Medulla oblongata (tissue), 1 donor: ENCODE results near the gene PTEN.

Experiments used
- DNase-seq: peaks from one replicate; pipeline ENCODE4 v3.0.0-alpha.2; 2015; ENCODE audit errors: extremely low spot score

The PTEN gene

GRCh38 chr10:87918254-87918859 lies 54.9 kb downstream of the PTEN start:
- DNase-seq, result no peak

DNA sequence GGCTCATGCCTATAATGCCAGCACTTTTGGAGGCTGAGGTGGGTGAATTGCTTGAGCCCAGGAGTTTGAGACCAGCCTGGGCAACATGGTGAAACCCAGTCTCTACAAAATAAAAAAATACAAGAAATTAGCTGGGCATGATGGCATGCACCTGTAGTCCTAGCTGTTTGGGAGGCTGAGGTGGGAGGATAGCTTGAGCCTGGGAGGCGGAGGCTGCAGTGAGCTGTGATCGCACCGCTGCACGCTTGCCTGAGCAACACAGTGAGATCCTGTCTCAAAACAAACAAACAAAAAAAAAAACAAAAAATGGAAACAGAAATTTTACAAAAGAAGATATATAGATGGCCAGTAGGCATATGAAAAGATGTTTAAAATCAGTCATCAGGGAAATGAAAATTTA lies 57.1 kb downstream of the PTEN start:
- no peak for DNase-seq

DNA sequence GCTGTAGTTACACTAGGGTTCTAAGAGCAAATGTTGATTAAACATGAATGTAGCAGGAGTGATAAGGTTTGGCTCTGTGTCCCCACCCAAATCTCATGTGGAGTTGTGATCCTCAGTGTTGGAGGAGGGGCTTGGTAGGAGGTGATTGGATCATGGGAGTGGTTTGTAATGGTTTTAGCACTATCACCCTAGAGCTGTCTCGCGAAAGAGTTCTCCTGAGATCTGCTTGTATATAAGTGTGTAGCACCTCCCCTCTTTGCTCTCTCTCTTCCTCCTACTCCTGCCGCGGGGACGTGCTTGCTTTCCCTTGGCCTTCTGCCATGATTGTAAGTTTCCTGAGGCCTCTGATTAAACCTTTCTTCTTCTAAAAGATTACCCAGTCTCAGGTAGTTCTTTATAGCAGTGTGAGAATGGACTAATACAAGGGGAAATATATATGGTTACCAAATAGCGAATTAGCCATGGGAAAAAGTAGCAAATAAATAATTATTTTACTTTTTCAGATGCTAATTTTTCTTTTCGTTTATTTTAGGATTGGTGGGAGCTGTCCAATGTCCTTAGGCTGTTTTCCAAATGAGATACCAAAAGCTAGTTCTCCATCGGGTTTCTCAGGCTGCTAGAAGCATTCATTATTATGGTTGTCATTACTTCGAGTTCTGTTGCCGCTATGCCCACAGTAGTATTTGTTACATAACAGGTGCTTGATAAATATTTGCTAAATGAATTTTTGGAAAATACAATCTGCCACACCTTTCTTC lies 58.7 kb downstream of the PTEN start:
- DNase-seq, result no peak

- no peak for DNase-seq
Measured at GRCh38 chr10:87923233-87923632, 59.8 kb downstream of the PTEN start.

GRCh38 chr10:87925570-87925969 lies 62.1 kb downstream of the PTEN start:
- DNase-seq, result no peak

- no peak for DNase-seq
Measured at GRCh38 chr10:87927091-87927490, 63.7 kb downstream of the PTEN start.

DNA sequence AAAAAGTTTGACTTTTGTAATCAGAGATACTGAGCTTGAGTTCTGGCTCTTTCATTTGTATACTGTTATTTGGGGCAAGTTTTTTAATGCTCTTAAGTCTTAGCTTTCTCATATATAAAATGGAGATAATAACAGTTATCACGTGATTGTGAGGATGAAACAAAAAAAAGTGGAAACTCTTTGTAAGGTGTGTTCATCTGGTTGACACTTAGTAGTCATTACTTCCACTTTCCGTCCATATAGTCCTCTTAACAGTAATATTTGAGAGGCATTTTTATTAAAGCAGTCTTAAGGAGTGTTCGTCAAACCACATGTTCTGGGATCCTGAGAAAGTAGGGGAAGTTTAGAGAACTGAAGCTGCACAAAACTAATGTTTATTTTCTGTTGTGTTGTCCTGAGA lies 65.6 kb downstream of the PTEN start:
- no peak for DNase-seq

DNA sequence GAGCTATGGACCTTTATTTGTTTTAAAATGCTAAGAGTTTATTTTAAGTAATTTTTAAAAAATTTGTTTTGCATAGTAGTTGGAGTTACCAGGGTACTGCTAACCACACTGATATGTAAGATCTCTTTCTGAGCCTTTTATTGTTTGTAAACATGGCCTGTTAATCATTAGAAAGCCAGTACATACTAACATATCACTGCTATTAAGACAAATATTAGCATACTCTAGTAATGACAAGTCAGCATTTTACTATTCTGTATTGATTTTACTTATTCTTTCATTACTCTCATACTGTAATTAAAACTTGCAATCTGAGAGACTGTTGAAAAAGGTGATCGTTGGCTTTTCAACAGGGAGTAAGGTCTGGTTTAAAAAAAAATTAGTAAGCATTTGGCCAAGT lies 66.7 kb downstream of the PTEN start:
- no peak for DNase-seq

DNA sequence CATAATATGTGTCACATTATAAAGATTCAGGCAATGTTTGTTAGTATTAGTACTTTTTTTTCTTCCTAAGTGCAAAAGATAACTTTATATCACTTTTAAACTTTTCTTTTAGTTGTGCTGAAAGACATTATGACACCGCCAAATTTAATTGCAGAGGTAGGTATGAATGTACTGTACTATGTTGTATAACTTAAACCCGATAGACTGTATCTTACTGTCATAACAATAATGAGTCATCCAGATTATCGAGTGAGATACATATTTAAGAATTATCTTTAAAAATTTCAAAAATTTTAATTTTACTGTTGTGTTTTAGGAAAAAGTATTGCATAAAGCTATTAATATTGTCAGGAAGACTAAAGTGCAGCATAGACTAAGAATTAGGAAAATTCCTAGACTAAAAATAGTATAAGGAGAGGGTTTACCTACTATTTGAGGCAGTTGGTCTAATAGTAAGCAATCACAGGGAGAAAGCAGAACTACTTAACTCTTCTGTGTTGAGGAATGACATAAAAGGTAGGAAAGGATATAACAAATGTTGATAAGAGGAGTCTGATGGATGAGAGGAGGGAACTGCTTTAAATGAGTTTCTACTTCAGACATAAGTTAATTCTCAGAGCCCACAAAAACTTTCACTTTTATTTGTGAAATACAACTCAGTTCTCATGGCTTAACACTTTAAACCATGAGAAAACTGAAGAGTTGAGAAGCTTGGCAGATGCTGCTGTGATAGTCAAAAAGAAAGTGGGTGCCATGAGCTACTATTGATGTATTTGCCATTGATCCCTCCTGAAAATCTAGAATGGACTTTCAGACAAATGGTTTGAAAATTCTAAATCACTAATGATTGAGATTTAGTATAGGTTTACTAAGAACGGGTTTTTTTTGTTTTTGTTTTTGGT lies 67.8 kb downstream of the PTEN start:
- DNase-seq, result no peak

DNA sequence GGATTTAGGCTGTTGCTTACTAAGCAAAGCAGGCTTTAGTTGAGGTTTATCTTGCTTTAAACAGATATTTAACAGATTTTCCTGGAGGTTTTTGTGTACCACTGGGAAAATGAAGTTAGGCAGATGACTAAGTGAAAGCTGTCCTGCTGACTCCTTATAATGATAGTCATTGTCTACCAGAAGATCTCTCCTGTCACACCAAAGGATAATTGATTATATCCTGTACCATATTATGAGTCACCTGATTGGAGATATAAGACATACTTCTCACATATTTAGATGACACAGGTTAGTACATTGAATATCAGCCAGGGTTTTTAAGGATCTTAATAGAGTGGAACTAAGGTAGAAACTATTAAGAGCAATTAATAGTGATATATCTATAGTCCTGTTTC lies 68.4 kb downstream of the PTEN start:
- no peak for DNase-seq

DNA sequence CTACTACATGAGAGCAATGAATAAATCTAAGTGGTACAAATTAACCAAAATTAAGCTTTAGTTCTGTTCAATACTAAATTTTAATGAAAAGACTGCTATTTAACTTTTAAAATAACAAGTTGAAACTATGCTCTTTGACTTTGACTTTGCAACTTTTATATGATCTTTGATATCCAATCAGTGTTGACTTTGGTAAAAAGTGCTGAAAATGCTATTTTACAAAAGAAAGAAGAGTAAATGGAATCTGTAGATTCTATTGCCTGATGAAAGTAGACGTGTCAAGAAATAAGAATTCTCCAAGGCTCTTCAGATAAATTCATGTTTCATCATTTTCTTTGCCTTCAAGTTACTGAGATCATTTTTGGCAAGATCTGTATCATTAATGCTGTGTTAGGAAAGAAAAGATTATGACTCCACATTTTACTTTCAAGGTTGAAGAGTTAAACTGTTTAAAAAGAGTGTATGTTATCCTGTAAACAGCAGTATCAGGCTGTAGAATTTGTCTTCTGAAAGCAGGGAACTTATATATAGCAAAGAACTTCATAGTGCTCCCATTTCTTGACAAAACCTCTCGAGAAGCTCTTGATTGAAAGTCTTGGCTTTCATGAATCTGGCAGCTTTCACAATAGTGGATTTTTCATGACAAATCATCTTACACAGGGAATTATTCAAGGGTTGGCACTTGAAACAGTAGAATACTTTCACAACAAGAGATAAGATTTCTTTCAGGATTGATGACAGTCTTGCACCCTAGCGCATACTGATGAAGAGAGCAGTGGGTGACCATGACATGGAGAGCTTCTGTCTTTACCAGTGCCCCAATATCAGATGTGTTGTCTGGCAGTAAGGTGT lies 72.1 kb downstream of the PTEN start:
- no peak for DNase-seq

GRCh38 chr10:87940210-87940609 lies 76.8 kb downstream of the PTEN start:
- DNase-seq, result no peak

GRCh38 chr10:87942884-87943527 lies 79.6 kb downstream of the PTEN start:
- DNase-seq, result no peak

DNA sequence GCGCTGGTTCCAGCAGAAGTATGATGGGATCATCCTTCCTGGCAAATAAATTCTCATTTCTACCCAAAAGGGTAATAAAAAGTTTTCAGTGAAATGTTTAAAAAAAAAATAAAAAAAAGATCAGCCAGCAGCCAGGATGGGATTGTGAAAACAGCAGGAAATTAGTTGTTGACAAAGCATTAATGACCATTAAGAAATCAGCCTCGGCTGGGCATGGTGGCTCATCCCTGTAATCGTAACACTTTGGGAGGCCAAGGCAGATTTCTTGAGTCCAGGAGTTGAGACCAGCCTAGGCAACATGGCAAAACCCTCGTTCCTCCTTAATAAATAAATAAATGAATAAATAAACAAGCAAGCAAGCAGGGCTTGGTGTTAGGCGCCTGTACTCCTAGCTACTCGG lies 82.6 kb downstream of the PTEN start:
- no peak for DNase-seq

DNA sequence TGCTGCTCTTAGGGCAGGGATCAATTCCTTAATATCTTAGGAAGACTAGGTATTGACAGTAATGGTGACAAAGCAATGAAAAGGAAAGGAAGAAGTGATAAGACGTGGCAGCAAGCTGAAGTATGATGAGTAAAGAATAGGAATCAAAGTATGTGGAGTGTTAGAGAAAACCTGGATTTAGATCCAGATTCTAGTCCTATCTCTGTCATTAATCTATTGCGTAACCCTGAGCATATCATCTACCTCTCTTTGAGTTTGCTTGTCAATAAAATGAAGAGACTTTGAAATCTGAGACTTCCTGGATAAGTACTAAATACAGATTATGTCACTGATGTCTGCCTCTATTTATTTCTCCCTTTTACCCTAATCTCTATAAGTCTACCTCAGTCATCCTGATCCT lies 89.2 kb downstream of the PTEN start:
- no peak for DNase-seq

GRCh38 chr10:87956055-87956454 lies 92.6 kb downstream of the PTEN start:
- no peak for DNase-seq

DNA sequence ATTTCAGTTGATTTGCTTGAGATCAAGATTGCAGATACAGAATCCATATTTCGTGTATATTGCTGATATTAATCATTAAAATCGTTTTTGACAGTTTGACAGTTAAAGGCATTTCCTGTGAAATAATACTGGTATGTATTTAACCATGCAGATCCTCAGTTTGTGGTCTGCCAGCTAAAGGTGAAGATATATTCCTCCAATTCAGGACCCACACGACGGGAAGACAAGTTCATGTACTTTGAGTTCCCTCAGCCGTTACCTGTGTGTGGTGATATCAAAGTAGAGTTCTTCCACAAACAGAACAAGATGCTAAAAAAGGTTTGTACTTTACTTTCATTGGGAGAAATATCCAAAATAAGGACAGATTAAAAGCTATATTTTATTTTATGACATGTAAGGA lies 94.3 kb downstream of the PTEN start:
- no peak for DNase-seq

DNA sequence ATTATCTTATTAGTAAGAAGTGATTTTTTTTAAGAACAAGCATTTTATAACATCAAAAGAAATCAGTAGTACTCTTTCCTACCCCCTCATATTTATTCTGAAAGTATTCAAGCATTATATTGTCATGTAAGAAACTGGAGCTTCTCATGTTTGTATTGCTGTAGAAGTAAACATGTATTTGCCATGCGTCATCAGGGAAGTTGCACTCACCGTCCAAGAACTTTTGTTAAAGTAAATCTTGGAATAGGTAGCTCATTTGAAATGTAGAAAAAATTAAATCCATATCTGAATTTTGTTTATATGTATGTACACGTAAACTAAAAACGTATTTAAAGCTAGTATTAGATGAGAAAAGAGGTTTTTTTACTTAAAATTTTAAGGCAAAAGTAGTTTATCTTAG lies 96.8 kb downstream of the PTEN start:
- DNase-seq, result no peak

DNA sequence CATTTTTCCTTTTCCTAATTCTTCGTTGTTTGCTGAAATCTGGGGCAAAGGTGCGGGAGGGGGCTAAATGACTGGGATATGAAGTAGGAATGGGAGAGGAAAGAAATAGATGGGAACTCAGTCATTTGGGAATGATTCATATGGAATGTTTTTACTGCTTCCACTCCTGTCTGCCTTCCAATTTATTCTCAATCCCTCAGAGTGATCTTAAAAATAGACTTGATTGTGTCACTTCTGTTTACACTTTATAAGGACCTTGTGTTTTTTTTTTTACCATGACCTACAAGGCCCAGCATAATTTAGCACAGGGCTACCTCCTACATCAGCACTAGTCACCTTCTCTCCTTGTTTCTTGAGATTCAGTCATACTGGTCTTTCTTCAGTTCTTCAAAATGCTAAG lies 97.9 kb downstream of the PTEN start:
- DNase-seq, result no peak

DNA sequence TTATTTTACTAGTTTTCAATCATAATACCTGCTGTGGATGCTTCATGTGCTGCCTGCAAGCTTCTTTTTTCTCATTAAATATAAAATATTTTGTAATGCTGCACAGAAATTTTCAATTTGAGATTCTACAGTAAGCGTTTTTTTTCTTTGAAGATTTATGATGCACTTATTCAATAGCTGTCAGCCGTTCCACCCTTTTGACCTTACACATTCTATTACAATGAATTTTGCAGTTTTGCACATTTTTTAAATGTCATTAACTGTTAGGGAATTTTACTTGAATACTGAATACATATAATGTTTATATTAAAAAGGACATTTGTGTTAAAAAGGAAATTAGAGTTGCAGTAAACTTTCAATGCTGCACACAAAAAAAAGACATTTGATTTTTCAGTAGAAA lies 103.0 kb downstream of the PTEN start:
- DNase-seq, result no peak

GRCh38 chr10:87973635-87974034 lies 110.2 kb downstream of the PTEN start:
- no peak for DNase-seq
